Stimulated activated CD8-positive, alpha-beta memory T cell treated with anti-CD3 and anti-CD28 coated beads, Interleukin-2, amount 100 ng/mL, for 48 hours (primary cell): ENCODE results near the gene THYN1.

Experiments used
- DNase-seq, 2 donors: peaks; one replicate each; pipeline ENCODE4 v3.0.0-alpha.2; 2020; ENCODE audit warnings: low read depth in 2 of 2

Gene THYN1

GRCh38 chr11:134248910-134249480 lies 4.2 kb downstream of the THYN1 start:
- DNase-seq: no peak

DNA sequence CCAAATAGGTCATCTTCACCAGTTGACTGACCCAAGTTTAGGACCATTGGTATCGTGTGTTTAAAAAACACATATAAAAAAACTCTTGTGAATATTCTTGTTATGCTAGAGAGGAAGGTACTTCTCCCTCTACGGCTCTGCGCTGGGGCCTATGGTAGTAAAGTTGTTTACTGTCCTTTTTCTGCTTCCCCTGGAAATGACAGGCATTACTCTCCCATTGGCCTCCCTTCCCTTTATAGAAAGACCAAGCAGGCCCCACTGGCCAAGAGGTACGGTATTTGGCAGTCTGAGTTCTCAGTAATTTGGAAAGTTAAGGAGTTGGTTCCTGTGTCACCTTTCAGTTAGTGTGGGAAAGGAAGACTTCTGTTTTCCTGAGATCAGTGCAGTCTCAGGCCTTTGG lies 6.5 kb downstream of the THYN1 start:
- DNase-seq: no peak

DNA sequence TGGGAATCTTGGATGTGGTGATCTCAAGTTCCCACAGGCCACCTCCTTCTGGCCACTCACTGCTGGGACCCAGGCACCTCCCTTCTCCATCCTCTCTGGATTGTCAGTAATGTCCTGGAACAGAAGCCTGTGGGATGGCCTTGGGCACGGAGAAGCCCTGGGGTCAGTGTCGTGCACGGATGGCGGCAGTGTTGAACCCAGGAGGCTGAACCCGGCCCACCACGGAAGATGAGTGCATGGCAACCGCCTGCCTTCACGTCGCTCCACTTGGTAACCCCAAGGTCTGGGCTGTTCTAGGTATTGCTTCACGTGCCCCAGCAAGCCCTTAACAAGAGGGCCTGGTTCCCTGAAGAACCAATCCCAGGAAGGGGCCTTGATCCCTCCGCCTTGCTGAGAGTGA lies 7.1 kb downstream of the THYN1 start:
- no peak for DNase-seq

DNA sequence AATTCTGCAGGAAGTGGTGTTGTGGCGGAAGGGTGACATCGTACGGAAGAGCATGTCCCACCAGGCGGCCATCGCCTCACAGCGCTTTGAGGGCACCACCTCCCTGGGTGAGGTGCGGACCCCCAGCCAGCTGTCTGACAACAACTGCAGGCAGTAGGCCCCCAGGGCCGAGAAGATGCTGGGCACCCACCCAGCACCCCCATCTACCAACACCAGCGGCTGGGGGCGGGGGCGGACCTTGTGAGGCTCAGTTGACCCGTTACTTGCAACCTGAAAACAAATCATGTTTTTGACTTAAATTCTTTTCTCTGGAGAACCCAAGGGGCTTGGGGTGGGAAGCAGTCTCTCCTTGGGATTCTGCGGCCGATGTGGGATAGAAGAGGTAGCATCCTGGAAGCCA lies 7.7 kb downstream of the THYN1 start:
- no peak for DNase-seq

- DNase-seq: no peak
Observed at GRCh38 chr11:134244593-134244992, 8.6 kb downstream of the THYN1 start.

DNA sequence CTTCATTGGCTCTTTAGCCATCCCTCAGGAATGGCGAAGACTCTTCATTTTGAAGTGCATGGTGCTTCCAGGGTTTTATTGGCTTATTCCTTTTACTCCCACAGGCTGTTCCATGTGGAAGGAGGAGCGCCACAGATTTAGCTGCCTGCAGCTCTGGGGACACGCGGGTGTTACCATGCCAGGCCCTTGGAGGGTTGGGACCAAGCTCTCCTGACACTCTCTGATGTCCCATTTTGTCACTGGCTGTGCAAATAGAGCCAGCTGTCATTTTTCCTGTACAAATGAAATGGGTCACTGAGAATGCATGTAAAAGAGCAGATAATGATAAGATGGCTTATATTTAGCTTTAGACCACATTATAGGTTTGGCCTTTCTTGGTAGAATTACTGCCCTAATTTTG lies 9.2 kb downstream of the THYN1 start:
- DNase-seq: no peak

DNA sequence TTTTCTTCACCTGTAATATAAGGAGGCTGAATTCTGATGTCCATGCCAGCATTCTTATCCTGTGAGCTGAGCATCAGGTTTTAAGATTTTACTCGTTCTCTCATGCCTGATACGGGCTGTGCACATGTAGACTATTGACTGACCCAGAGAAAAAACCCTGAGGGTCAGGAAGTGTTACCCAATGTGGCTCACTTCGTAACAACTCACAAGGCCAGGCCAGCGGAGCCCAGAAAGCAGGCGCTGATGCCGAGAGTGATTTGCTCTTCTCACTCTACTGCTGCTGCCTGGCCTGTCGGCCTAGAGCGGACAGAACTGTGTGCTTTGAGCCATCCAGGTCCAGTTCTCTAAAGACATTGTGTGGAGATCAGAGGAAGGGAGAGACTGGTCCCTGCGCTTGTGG lies 10.8 kb downstream of the THYN1 start:
- no peak for DNase-seq

- no peak for DNase-seq
Observed at GRCh38 chr11:134240592-134240991, 12.6 kb downstream of the THYN1 start.

- DNase-seq: no peak
Observed at GRCh38 chr11:134238956-134239355, 14.2 kb downstream of the THYN1 start.

DNA sequence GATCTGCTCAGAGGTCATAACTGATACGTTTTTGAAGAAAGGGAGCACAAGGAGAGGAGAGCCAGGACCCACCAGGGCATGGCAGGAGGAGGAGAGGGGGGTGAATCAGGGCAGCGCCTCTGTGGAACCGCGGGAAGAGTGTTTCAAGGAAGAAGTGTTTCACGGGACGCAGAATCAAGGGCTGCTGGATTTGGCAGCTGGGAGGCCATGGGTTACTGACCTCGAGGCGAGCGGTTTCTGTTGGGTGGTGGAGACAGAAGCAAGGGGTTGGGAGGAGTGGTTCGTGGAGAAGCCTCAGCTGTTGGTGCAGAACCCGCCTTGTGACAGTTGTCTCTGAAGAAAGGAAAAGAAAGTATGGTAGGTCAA lies 15.6 kb downstream of the THYN1 start:
- no peak for DNase-seq

GRCh38 chr11:134236834-134237556 lies 16.2 kb downstream of the THYN1 start:
- DNase-seq: no peak

DNA sequence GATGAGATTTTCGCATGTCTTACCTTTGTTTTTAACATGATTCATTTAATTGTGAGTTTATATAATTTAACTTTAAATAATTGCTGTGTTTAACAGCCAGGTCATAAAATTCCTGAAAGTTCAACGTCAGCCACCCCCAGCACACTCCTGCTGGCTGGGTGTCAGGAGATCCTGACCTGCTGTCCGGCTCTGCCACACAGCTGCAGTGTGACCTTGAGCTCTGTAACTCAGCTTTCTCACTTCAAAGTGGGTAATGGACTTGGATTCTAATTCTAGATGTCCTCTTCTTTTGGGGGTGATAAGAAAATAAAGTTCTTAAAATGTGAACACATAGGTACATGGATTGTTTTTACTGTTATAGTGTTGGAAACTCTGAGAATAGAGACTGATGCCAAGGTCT lies 17.8 kb downstream of the THYN1 start:
- DNase-seq: no peak

DNA sequence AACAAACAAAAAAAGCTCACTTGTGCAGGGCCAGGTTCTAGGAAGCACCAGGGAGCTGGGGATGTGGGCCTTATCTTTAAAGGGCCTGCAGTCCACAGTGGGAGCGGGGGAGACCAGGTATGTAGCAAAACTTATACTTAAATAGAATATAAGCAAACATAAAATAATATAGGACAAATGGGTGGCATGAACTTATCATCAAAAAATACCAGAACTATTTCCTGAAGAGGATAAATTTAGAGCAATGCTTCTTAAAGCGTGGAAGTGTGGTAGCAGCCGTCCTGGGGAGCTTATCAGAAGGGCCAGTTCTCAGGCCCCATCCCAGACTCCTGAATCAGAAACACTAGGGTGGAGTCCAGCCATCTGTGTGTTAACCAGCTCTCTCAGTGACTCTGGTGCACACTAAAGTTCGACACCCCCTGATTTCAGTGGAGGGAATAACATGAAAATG lies 19.4 kb downstream of the THYN1 start:
- DNase-seq: no peak

GRCh38 chr11:134231958-134232659 lies 21.0 kb downstream of the THYN1 start:
- no peak for DNase-seq

GRCh38 chr11:134230339-134230738 lies 22.8 kb downstream of the THYN1 start:
- DNase-seq: no peak

DNA sequence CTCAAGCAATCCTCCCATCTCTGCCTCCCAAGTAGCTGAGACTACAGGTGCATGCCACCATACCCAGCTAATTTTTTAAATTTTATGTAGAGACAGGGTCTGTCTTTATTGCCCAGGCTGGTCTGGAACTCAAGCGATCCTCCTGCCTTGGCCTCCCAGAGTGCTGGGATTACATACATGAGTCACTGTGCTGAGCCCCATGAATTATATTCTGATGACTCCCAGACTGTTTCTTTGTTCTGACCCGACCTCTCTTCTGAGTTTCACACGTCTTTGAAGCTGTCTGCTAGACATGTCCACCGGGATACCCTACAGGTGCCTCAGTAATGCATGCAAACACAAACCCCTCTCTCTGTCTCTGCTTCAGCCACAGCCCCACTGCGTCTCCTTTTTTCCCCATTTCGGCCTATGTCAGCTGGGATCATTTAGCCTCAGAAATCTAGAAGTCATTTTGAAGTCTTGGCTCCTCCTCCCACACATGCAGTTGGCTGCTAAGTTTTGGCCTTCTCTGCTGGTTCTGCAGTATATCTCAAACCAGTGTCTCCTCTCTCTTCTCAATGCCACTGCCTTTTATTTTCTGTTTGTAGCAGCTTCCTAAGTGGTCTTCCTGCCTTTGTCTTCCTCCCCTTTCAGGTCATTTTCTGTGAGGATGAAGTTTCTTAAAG lies 23.9 kb downstream of the THYN1 start:
- DNase-seq: no peak

DNA sequence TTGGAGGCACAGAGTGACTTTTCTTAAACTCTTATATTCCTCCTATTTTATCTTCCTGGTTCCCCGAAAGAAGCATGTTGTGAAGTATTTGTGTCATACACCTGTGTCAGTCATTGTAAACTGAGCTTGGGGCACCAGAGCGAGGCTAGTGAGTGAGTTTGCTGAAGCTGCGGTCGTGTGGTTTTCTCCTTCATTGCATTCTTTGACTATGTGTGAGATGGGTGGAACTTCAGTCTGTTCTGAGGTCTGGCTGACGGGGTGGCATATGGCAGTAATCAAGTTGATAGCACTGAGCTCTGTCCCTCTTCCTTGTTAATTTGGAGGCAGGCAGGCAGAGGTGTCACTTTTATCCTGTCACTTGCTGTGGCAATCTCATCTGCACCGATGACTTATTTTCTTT lies 24.5 kb downstream of the THYN1 start:
- no peak for DNase-seq

DNA sequence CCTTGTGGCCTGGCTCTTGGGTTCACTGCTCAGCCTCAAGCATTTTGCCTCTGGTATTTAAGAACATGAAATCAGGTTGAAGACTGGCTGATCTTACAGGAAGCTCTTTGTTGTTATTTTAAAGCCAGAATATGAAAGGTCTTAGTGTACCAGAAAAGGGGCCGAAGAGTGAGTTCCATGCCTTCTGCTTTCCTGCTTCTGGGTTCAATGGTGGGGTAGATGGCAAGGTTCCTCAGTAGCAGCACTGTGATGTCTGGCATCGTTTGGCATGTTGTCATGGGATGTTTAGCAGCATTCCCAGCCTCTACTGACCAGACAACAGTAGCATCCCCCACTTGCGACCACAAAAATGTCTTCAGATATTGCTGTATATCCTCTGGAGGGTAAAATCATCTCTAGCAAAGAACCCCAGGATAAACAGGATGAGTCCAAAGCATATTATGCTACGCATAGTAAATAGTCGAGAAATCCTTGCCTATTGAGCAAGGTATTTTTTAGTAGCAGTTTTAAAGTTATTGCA lies 26.3 kb downstream of the THYN1 start:
- DNase-seq: no peak

GRCh38 chr11:134224710-134225664 lies 28.2 kb downstream of the THYN1 start:
- peak; percentile 34 to 60 for DNase-seq

DNA sequence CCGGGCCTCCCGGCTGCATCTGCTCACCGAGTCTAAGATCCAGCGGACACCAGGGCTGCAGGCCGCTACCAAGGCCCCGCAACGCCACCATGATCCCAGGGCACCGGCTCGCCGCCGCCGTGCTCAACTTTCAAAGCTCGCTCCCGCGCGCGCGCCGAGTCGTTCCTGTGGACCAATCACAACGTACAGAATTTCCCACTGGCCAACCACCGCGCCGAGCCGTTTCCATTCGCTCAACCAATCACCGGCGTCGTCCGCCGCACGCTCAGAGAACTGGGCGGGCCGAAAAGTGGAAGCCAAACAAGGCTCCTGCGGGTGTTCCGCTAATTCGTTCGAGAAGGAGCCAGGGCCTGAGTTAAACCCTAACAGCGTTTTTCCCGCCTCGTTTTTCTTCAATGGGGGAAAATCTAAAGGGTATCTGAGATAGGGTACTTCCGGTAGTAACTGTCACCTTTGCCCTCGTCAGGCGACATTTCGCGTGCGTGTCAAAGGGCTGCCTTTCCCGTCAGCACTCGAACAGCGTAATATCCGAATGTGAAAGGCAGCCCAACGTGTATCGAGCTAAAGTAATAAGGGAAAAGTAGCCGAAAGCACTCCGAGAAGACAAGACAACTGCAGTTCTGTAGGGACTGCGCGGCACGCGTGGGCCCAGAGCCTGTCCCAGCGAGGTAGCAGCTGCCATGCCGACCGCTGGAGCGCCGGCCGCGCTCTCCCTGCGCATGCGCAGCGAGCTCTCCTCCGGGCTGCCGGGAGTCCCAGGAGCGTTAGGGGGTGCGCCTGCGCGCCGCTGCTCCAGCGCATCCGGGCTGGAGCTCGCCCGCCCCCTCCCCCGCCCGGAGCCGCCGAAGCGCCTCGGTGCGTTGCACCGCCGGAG lies 29.1 kb downstream of the THYN1 start, which contains the start of the genes NCAPD3 and VPS26B:
NCAPD3 (minus strand) TSS at position 132 of the 874 bp plus-strand sequence; CDS start at position 91, 41 bp downstream.
VPS26B (plus strand) TSS at position 836 of the 874 bp plus-strand sequence. CDS start 452 bp downstream, outside the sequence.
- DNase-seq: peak; percentile 96
